ENCODE results near the gene SMYD3. TPM values are rescaled to one million over a fixed set of nuclear protein-coding genes. Genes with fewer than 3 reads are reported as not detected.

Gene SMYD3
- total and polyA plus RNA-seq, 2 of the 13 experiments (the other 11 are each of a cell fraction or from before 2014, with no cell fraction given), result 27.7 to 35.8 TPM

DNA sequence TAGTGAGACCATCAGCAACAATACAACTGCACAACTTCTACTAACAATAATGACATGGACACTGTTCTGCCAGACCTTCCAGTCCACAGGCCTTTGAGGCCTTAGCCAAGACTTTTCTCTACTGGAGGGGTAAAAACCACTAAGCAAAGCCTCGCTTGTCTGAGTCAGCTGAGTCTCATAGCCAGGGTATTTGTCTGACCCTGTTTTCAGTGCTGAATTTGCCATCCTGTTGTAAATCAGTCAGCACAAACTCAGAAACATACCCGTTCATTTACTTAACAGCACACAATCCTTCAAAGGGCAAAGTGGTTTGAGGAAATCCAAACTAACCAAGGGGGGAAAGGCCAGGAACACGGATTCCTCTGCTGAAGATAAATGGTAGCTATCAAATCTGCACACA lies 537.8 kb downstream of the SMYD3 start (continued):
- TF ChIP-seq, protein P1, sequence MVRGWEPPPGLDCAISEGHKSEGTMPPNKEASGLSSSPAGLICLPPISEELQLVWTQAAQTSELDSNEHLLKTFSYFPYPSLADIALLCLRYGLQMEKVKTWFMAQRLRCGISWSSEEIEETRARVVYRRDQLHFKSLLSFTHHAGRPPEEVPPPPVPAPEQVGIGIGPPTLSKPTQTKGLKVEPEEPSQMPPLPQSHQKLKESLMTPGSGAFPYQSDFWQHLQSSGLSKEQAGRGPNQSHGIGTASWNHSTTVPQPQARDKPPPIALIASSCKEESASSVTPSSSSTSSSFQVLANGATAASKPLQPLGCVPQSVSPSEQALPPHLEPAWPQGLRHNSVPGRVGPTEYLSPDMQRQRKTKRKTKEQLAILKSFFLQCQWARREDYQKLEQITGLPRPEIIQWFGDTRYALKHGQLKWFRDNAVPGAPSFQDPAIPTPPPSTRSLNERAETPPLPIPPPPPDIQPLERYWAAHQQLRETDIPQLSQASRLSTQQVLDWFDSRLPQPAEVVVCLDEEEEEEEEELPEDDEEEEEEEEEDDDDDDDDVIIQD (CRISPR knock-in tag; IDR thresholded peaks at IDR 0.05; ENCODE audit: low read depth), result no peak
- TF ChIP-seq BORCS8-MEF2B (CRISPR knock-in tag; IDR thresholded peaks at IDR 0.05) (no peak), ZSCAN20 (CRISPR knock-in tag; IDR thresholded peaks at IDR 0.05; ENCODE audit: borderline replicate concordance) (no peak), CCDC6 (CRISPR knock-in tag; IDR thresholded peaks at IDR 0.05) (no peak), ZNF619 (CRISPR knock-in tag; IDR thresholded peaks at IDR 0.05) (no peak), ZNF317 (CRISPR knock-in tag; IDR thresholded peaks at IDR 0.05) (no peak)
- TF ChIP-seq, protein P2, sequence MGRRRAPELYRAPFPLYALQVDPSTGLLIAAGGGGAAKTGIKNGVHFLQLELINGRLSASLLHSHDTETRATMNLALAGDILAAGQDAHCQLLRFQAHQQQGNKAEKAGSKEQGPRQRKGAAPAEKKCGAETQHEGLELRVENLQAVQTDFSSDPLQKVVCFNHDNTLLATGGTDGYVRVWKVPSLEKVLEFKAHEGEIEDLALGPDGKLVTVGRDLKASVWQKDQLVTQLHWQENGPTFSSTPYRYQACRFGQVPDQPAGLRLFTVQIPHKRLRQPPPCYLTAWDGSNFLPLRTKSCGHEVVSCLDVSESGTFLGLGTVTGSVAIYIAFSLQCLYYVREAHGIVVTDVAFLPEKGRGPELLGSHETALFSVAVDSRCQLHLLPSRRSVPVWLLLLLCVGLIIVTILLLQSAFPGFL (CRISPR knock-in tag; IDR thresholded peaks at IDR 0.05), result no peak

- Histone ChIP-seq H3K27ac (ENCODE audit: extremely low read length, insufficient read depth, low read length) (no peak overlapping the region), H3K9ac (ENCODE audit: insufficient read depth, low read depth, low read length) (no peak overlapping the region), H3K27me3 (ENCODE audit: control insufficient read depth in 1 of 2, insufficient read depth in 2 of 2, low read length in 2 of 2) (no peaks in the 10 kb centered on the region), H3K36me3 (replicated peaks in 1 of 2; ENCODE audit: control insufficient read depth in 1 of 2, insufficient read depth in 2 of 2, low read length in 2 of 2) (no peaks in the 10 kb centered on the region), H3K79me2 (ENCODE audit: insufficient read depth, low read length) (no peaks in the 10 kb centered on the region), H3K4me2 (ENCODE audit: low read depth, low read length) (no peak overlapping the region), H2AFZ (ENCODE audit: low read length) (no peak overlapping the region), H3K4me1 (ENCODE audit: insufficient read depth, low read length) (peaks cover 13% of the 10 kb centered on the region), H3K9me3 (ENCODE audit: low read length) (no peaks in the 10 kb centered on the region), H3K4me3 (replicated peaks in 1 of 3; ENCODE audit: insufficient read depth in 1 of 3, low read depth in 2 of 3, low read length in 3 of 3) (no peak overlapping the region), H4K20me1 (ENCODE audit: insufficient read depth, low read length) (no peaks in the 10 kb centered on the region)
- in situ Hi-C loops (cut with HindIII; ENCODE audit: extremely low pct_ligation_motif_present, low pct_unique_long_range_greater_than_20kb), result no loop called here
- TF ChIP-seq, protein P3, sequence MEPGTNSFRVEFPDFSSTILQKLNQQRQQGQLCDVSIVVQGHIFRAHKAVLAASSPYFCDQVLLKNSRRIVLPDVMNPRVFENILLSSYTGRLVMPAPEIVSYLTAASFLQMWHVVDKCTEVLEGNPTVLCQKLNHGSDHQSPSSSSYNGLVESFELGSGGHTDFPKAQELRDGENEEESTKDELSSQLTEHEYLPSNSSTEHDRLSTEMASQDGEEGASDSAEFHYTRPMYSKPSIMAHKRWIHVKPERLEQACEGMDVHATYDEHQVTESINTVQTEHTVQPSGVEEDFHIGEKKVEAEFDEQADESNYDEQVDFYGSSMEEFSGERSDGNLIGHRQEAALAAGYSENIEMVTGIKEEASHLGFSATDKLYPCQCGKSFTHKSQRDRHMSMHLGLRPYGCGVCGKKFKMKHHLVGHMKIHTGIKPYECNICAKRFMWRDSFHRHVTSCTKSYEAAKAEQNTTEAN (CRISPR knock-in tag; conservative IDR thresholded peaks at IDR 0.05), result no peak
- TF ChIP-seq MAFF (IDR thresholded peaks at IDR 0.05; ENCODE audit: low read depth, low read length) (no peak), AFF4 (CRISPR knock-in tag; IDR thresholded peaks at IDR 0.05) (no peak)
- ChIA-PET POLR2A (no interaction called here), CTCF (ENCODE audit: low intra/inter-chr PET ratio, low total read pairs) (no interaction called here)
- DNase-seq (ENCODE audit: low spot score) (no peak), ATAC-seq (no peak), FAIRE-seq (no peak)
- intact Hi-C loops (cut with micrococcal nuclease; ENCODE audit: unreplicated experiment), result no loop called here
- 98% methylated on average over 6 of the region's 6 CpGs for WGBS (ENCODE audit: low lambda C conversion rate)
- no TSS peak for BruUV-seq (replicated peaks)
Measured at GRCh38 chr1:245968775-245969174, 538.3 kb downstream of the SMYD3 start.
